Stomach smooth muscle (tissue), 2 donors: ENCODE results near the gene CHID1.

Source experiments
- H3K27ac ChIP-seq: one replicate; pipeline ENCODE4 v1.7.0; 2013; ENCODE audit warnings: mild to moderate bottlenecking, low read length, inconsistent platforms
- H3K27me3 ChIP-seq, 2 donors: one replicate each; pipeline ENCODE4 v1.7.0; 2013; ENCODE audit warnings: low read length in 2 of 2; ENCODE audit not compliant: insufficient read depth in 2 of 2, control insufficient read depth in 1 of 2
- H3K36me3 ChIP-seq, 2 donors: one replicate each; pipeline ENCODE4 v1.7.0; 2013; ENCODE audit warnings: low read length in 2 of 2; ENCODE audit not compliant: control insufficient read depth in 2 of 2, insufficient read depth in 2 of 2
- H3K4me1 ChIP-seq: one replicate; pipeline ENCODE4 v1.7.0; 2013; ENCODE audit warnings: low read length; ENCODE audit not compliant: control insufficient read depth, insufficient read depth
- H3K4me3 ChIP-seq, 2 donors: one replicate each; pipeline ENCODE4 v1.7.0; 2013; ENCODE audit warnings: low read length in 2 of 2
- H3K9ac ChIP-seq, 2 donors: one replicate each; pipeline ENCODE4 v1.7.0; 2013; ENCODE audit warnings: low read length in 2 of 2, mild to moderate bottlenecking in 1 of 2
- H3K9me3 ChIP-seq, 2 donors: one replicate each; pipeline ENCODE4 v1.7.0; 2013; ENCODE audit warnings: low read length in 2 of 2; ENCODE audit not compliant: control insufficient read depth in 2 of 2
- donor health status: healthy.
- donor health status: Pancreatic carcinoma.

The CHID1 gene

GRCh38 chr11:848380-848931 is 62.2 kb downstream of the CHID1 start:
- Histone ChIP-seq H3K27ac (no peak overlapping the region), H3K9ac (no peak overlapping the region), H3K27me3 (peaks cover 5 to 22% of the 10 kb centered on the region in 2 donors), H3K4me1 (peaks cover 63% of the 10 kb centered on the region), H3K36me3 (no peaks in the 10 kb centered on the region), H3K9me3 (no peaks in the 10 kb centered on the region), H3K4me3 (no peak overlapping the region)

- H3K4me1 ChIP-seq: peaks cover 66% of the 10 kb centered on the region
- no peaks in the 10 kb centered on the region for H3K9me3 ChIP-seq
- H3K4me3 ChIP-seq: no peak overlapping the region
- no peak overlapping the region for H3K27ac ChIP-seq
- no peak overlapping the region for H3K9ac ChIP-seq
- H3K27me3 ChIP-seq: peaks cover 5 to 22% of the 10 kb centered on the region in 2 donors
- H3K36me3 ChIP-seq: no peaks in the 10 kb centered on the region
These were observed 62.7 kb downstream of the CHID1 start for GRCh38 chr11:847876-848275.

- Histone ChIP-seq H3K4me1 (peaks cover 66% of the 10 kb centered on the region), H3K9ac (no peak overlapping the region), H3K4me3 (no peak overlapping the region), H3K27me3 (peaks cover 5 to 22% of the 10 kb centered on the region in 2 donors), H3K9me3 (no peaks in the 10 kb centered on the region), H3K27ac (no peak overlapping the region), H3K36me3 (no peaks in the 10 kb centered on the region)
These were observed 64.0 kb downstream of the CHID1 start for GRCh38 chr11:846496-847098.

- peaks cover 66% of the 10 kb centered on the region for H3K4me1 ChIP-seq
- H3K27me3 ChIP-seq: peaks cover 5 to 22% of the 10 kb centered on the region in 2 donors
- no peak overlapping the region for H3K4me3 ChIP-seq
- H3K36me3 ChIP-seq: peaks cover 0 to 2% of the 10 kb centered on the region in 2 donors
- peak overlapping the region; percentile 62 for H3K27ac ChIP-seq
- no peaks in the 10 kb centered on the region for H3K9me3 ChIP-seq
- no peak overlapping the region for H3K9ac ChIP-seq
These were observed 64.6 kb downstream of the CHID1 start for GRCh38 chr11:845872-846495.

GRCh38 chr11:844693-845644 is 65.6 kb downstream of the CHID1 start:
- Histone ChIP-seq H3K9me3 (no peaks in the 10 kb centered on the region), H3K36me3 (peaks cover 2 to 7% of the 10 kb centered on the region in 2 donors), H3K4me1 (peaks cover 69% of the 10 kb centered on the region), H3K9ac (peak overlapping the region in 1 of 2 donors; percentile 38), H3K27ac (peak overlapping the region; percentile 62), H3K4me3 (peak overlapping the region in 1 of 2 donors; percentile 92), H3K27me3 (peaks cover 5 to 18% of the 10 kb centered on the region in 2 donors)

GRCh38 chr11:843818-844692 is 66.6 kb downstream of the CHID1 start:
- peaks cover 69% of the 10 kb centered on the region for H3K4me1 ChIP-seq
- H3K9ac ChIP-seq: peak overlapping the region; percentile 42 to 78
- H3K27ac ChIP-seq: peak overlapping the region; percentile 62

GRCh38 chr11:843086-843734 is 67.4 kb downstream of the CHID1 start:
- Histone ChIP-seq H3K9me3 (no peaks in the 10 kb centered on the region), H3K4me3 (peak overlapping the region; percentile 91 to 92), H3K27ac (peak overlapping the region; percentile 62), H3K36me3 (peaks cover 13 to 20% of the 10 kb centered on the region in 2 donors), H3K9ac (peak overlapping the region; percentile 68 to 78), H3K4me1 (peaks cover 67% of the 10 kb centered on the region), H3K27me3 (peaks cover 0 to 6% of the 10 kb centered on the region in 2 donors)

More at GRCh38 chr11:843818-844692, 66.6 kb downstream of the CHID1 start:
- H3K27me3 ChIP-seq: peaks cover 5 to 14% of the 10 kb centered on the region in 2 donors
- no peaks in the 10 kb centered on the region for H3K9me3 ChIP-seq
- H3K36me3 ChIP-seq: peaks cover 8 to 14% of the 10 kb centered on the region in 2 donors
- H3K4me3 ChIP-seq: peak overlapping the region; percentile 91 to 92

- Histone ChIP-seq H3K4me1 (peaks cover 63% of the 10 kb centered on the region), H3K4me3 (peak within 1 kb of the TSS; percentile 91 to 92), H3K9ac (peak within 1 kb of the TSS; percentile 78 to 84), H3K27ac (peak within 1 kb of the TSS; percentile 89), H3K36me3 (peaks cover 13 to 24% of the 10 kb centered on the region in 2 donors), H3K9me3 (no peaks in the 10 kb centered on the region), H3K27me3 (no peaks in the 10 kb centered on the region)
These were observed 68.1 kb downstream of the CHID1 start, which contains the start of the genes POLR2L and TSPAN4 for GRCh38 chr11:842370-843002. POLR2L (minus strand) TSS chr11:842529; CDS start chr11:842508, 21 bp downstream. TSPAN4 (plus strand) TSS chr11:842852; CDS start chr11:850305, 7,453 bp downstream.

- Histone ChIP-seq H3K4me1 (peaks cover 62% of the 10 kb centered on the region), H3K9me3 (no peaks in the 10 kb centered on the region), H3K27me3 (no peaks in the 10 kb centered on the region), H3K36me3 (peaks cover 13 to 29% of the 10 kb centered on the region in 2 donors), H3K27ac (peak overlapping the region; percentile 89), H3K4me3 (peak overlapping the region; percentile 91 to 92), H3K9ac (peak overlapping the region; percentile 78 to 84)
These were observed 68.6 kb downstream of the CHID1 start for GRCh38 chr11:841981-842369.
